ENCODE measurements around the gene STEAP3. TPM values are rescaled to one million over a fixed set of nuclear protein-coding genes. Genes with fewer than 3 reads are reported as not detected.

The STEAP3 gene
- total RNA-seq, 4 donors from 2014 or later: 10.1 to 21.7 (median 10.6) TPM

DNA sequence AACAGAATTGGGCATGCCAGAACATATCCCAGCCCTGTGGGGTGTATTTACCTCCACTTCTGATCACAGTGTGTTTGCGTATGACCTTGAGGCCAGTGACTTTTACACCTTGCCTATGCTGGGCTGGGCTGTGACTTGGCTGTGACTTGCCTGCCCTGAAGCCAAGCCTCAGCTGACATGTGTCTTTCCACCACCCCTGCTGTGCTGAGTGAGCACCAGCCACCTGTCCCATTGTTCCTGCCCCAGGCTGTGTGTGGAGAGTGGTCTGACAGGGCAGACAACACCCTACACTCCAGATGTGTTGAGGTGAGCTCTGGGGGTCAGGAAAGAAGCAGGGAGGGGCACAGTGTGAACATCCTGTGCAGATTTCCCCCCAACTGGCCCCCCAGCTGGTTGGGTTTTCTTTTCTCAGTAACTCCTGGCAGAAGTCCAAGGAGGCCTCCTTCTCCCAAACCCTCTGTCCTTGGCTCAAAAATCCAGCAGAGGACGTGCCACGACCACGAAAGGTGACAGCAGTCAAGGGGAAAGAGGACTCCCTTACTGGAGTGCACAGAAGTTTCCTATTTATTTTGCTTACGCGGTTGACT, 5.1 kb upstream of the STEAP3 start:
- peak overlapping the region; percentile 10 to 80 (median 71) for H3K27ac ChIP-seq
- H3K27me3 ChIP-seq: no peaks in the 10 kb centered on the region
- no peak for TF ChIP-seq POLR2A (IDR thresholded peaks at IDR 0.05)
- TF ChIP-seq, protein P1, sequence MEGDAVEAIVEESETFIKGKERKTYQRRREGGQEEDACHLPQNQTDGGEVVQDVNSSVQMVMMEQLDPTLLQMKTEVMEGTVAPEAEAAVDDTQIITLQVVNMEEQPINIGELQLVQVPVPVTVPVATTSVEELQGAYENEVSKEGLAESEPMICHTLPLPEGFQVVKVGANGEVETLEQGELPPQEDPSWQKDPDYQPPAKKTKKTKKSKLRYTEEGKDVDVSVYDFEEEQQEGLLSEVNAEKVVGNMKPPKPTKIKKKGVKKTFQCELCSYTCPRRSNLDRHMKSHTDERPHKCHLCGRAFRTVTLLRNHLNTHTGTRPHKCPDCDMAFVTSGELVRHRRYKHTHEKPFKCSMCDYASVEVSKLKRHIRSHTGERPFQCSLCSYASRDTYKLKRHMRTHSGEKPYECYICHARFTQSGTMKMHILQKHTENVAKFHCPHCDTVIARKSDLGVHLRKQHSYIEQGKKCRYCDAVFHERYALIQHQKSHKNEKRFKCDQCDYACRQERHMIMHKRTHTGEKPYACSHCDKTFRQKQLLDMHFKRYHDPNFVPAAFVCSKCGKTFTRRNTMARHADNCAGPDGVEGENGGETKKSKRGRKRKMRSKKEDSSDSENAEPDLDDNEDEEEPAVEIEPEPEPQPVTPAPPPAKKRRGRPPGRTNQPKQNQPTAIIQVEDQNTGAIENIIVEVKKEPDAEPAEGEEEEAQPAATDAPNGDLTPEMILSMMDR (IDR thresholded peaks at IDR 0.05 in 4 of 5, conservative IDR thresholded peaks at IDR 0.05 in 1 of 5): peak; percentile 54 to 78 (median 68)
- in situ Hi-C loops (cut with MboI; ENCODE audit: low sequenced_read_pairs in 4 of 4): loop anchor here in 3 of 4 donors (10.0 kb wide), 1 partner anchor 46 kb away; no protein-coding TSS in a partner anchor
- no peak overlapping the region for H3K4me3 ChIP-seq
- intact Hi-C loops (cut with DNase I; ENCODE audit: low total_unique reads): loop anchor here (1.0 to 5.0 kb wide), 3 partner anchors 47 to 149 kb away; partner anchors contain the start of genes C2orf76 and DBI
- DNase-seq: peak; percentile 69 to 76
- H3K4me1 ChIP-seq: peaks cover 7 to 16% of the 10 kb centered on the region in 2 donors
- no peaks in the 10 kb centered on the region for H3K9me3 ChIP-seq
- ATAC-seq: peak; percentile 77
- no peaks in the 10 kb centered on the region for H3K36me3 ChIP-seq

DNA sequence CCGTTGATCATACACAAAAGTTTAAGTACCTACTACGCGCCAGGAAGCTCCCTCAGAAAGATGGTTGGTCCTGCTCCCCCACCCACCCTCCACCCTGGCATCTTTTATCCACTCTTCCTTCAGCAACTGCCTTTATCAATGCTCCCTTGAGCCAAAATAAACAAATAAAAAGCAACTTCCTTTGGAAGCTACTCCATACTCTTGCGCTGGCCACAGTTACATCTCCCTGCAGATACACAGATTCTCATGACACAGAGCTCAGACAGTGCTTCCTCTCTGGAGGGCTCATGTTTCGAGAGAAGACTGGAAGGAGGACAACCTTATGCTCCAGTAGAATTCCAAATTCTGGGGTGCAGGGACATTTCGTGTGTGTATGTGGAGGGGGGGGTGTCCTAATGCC, 3.8 kb upstream of the STEAP3 start:
- ATAC-seq: no peak
- Histone ChIP-seq H3K4me1 (peaks cover 17 to 21% of the 10 kb centered on the region in 2 donors), H3K36me3 (no peaks in the 10 kb centered on the region), H3K27ac (no peak overlapping the region), H3K9me3 (no peaks in the 10 kb centered on the region), H3K27me3 (no peaks in the 10 kb centered on the region), H3K4me3 (no peak overlapping the region)
- DNase-seq: no peak
- intact Hi-C loops (cut with DNase I; ENCODE audit: low total_unique reads): loop anchor here (2.0 to 5.0 kb wide), 3 partner anchors 71 to 147 kb away; partner anchors contain the start of genes C2orf76 and DBI
- in situ Hi-C loops (cut with MboI; ENCODE audit: low sequenced_read_pairs in 4 of 4): loop anchor here in 3 of 4 donors (10.0 kb wide), 1 partner anchor 45 kb away; no protein-coding TSS in a partner anchor
- TF ChIP-seq POLR2A (IDR thresholded peaks at IDR 0.05): no peak
- TF ChIP-seq, protein P1 (IDR thresholded peaks at IDR 0.05 in 4 of 5, conservative IDR thresholded peaks at IDR 0.05 in 1 of 5): no peak

DNA sequence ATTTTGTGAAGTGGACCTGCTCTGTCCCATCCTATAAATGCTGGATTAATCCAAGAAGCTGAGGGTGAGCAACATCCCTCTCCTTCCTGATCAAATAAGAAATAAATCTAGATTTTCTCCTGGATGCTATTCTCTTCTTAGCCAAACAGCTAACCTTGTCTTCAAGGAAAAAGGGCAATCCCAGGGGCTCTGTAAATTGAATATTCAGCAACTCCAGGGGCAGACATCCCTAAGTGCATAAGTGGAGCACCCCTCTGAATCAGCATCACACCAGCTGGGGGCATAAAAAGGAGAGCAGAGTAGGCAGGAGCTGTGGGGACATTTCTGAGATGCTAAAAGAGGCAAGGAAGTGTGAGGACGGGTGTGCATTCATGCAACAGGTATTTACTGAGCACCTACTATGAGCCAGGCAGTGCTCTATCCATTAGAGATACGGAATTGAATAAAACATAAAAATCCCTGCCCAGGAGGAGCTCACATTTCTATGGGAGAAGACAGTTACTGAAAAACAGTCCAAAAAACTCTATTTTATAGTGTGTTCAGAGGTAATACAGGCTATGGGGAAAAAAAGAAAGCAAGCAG, 2.8 kb upstream of the STEAP3 start:
- ATAC-seq (no peak), DNase-seq (no peak)
- no peaks in the 10 kb centered on the region for H3K36me3 ChIP-seq
- no peak for TF ChIP-seq POLR2A (IDR thresholded peaks at IDR 0.05)
- TF ChIP-seq, protein P1 (IDR thresholded peaks at IDR 0.05 in 4 of 5, conservative IDR thresholded peaks at IDR 0.05 in 1 of 5): no peak
- in situ Hi-C loops (cut with MboI; ENCODE audit: low sequenced_read_pairs in 4 of 4) (no loop called here), intact Hi-C loops (cut with DNase I; ENCODE audit: low total_unique reads) (loop anchor here (5.0 kb wide), 1 partner anchor 91 kb away; no protein-coding TSS in a partner anchor)
- H3K9me3 ChIP-seq: no peaks in the 10 kb centered on the region
- H3K4me1 ChIP-seq: peaks cover 27 to 31% of the 10 kb centered on the region in 2 donors
- no peaks in the 10 kb centered on the region for H3K27me3 ChIP-seq
- no peak overlapping the region for H3K27ac ChIP-seq
- H3K4me3 ChIP-seq: no peak overlapping the region

DNA sequence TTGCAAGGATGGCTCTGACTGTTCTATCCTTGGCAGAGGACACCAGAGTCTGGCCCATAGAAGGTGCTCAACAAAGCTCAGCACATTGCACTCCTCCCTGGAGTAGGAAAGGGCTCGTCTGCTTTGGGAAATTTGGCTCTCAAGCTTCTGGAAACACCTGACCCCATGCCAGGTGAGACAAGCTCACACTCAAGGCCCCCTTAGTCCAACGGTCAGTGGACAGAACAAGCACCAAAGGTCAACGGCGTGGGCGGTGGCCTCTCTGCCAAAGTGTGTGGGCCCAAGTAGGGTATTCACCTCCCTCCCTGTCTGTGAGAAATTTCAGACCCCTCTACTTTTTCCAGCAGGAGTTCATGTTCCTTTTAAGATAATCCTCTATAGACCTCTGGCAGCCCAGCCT, 2.0 kb upstream of the STEAP3 start:
- no peak for ATAC-seq
- in situ Hi-C loops (cut with MboI; ENCODE audit: low sequenced_read_pairs in 4 of 4): no loop called here
- Histone ChIP-seq H3K9me3 (no peaks in the 10 kb centered on the region), H3K27ac (peak overlapping the region in 1 of 4 donors; percentile 40), H3K4me1 (peaks cover 32 to 35% of the 10 kb centered on the region in 2 donors), H3K4me3 (no peak overlapping the region), H3K27me3 (no peaks in the 10 kb centered on the region), H3K36me3 (no peaks in the 10 kb centered on the region)
- no peak for DNase-seq
- no peak for TF ChIP-seq POLR2A (IDR thresholded peaks at IDR 0.05)
- TF ChIP-seq, protein P1 (IDR thresholded peaks at IDR 0.05 in 4 of 5, conservative IDR thresholded peaks at IDR 0.05 in 1 of 5): no peak
- intact Hi-C loops (cut with DNase I; ENCODE audit: low total_unique reads): loop anchor here (2.0 to 5.0 kb wide), 2 partner anchors 63 to 91 kb away; no protein-coding TSS in a partner anchor
